IPS-NIHi7 (cell line): Measurements from ENCODE around the gene ODF2L.
"Not testable (repeated sequence)": the region's sequence is repeated elsewhere in the genome, so short reads cannot be mapped to it uniquely, and the experiment has no call there.

Experiments used
- DNase-seq: peaks from one replicate; pipeline ENCODE4 v3.0.0; 2012; ENCODE audit warnings: mixed read lengths; ENCODE audit errors: extremely low spot score

ODF2L gene

DNA sequence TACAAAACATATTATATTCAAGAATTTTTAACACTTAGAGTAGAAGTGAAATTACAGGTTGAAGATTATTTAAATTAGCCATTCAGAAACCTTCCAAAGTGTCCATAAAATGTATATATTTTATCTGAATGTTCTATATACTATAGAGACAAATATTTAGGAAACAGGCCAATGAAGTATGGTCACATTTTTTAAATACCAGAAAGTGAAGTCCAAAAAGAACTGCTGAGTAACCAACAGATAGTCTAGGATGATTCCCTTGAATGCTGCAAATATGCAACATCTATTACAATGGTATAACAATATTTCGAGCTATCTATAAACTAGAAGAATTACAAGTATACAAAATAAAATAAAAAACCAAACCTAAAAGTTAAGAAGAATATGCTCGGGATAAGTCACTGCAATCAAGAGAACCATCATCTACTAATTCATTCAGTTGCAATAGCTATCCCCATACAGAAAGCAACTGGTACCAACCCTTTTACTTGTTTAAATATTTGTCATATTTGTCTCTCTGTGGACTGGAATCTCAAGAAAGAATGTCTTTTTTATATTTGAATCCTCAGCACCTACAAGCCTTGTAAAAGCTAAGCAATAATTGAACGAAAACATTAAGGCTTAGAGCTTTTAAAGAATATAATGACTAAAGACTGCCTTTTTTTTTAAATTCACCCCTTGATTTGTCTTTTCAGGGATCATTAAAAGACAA lies 8.1 kb downstream of the ODF2L start:
- DNase-seq = no peak

DNA sequence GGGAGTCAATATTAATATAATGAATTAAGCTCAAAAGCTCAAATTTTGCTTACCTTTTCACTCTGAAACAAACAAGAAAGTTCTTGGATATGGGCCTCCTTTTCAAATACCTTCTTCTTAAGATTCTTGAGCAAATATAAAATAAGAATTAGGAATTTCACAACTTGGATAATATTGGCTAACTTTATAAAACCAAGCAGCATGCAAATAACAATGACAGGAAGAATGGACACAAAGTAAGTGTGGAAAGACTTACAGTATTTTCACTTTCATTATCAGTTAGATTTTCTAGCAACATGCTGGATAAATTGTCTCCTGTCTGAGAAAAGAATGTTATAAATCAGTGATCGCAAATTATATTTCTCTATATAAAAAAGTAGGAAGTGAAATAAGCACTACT lies 13.2 kb downstream of the ODF2L start:
- no peak for DNase-seq

GRCh38 chr1:86381223-86381622 lies 14.9 kb downstream of the ODF2L start:
- DNase-seq = no peak

DNA sequence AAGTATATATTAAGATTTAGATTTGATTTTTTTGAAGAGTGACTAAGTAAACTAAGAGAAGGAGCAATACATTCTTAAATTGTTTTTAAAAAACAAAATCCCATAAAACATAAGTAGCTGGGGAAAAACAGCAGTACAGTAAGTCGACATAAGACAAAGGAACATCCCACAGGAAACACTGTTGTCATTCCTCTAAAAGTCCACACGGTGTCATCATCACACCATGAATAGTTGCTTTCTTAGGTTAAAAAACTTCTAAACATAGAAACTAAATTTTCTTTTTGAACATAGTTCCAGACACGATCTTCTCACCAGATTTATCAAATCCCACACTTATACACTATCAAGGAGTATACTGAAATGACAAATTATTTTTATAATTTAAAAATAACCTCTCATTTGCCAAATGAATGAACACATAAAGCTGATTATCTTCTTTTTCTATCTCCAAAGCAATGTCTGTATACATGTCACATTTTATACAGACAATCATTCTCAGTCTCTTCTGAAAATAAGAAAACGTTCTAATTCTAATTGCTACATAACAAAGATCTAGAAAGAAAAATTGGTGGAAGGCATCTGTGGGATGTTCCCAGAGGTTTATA lies 15.8 kb downstream of the ODF2L start:
- peak; percentile 39 for DNase-seq

- no peak for DNase-seq
Measured at GRCh38 chr1:86378813-86379212, 17.3 kb downstream of the ODF2L start.

- DNase-seq = no peak
Measured at GRCh38 chr1:86377341-86377740, 18.8 kb downstream of the ODF2L start.

DNA sequence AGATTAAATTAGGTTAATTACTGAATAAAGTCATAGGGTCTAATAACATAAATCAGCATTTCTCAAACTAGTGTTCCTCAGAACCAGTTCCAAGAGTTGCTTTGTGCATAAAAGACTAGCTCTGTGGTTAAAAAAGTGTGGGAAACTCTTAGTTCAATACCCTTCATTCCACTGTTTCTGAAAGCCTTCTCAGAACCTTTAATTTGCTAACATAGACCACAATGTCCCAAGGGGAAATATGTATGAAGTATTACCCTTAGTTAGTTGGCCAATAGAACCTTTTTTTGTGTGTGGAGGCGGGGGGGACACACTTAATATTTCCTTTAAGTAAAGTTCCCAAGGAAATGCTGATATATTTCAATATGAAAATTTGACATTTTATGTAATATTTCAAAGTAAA lies 20.4 kb downstream of the ODF2L start:
- DNase-seq = no peak

DNA sequence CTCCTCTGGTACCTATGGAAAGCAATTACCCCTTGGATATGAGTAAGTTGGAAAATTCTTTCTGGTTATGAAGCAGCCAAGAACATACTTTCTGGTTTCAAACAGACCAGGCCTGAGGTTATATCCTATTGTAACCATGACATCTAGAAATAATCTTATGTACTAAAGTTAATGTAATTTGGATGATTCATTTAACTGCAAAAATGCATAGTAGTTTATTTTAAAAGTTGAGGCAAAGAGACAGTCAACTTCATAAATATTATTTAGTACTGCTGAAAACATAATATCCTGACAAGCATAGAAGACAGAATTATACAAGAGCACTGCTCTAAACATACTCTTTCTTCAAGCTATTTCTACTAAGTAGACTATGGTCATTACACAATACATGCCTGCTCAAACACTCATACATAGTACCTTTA lies 25.5 kb downstream of the ODF2L start:
- no peak for DNase-seq

- DNase-seq = no peak
Measured at GRCh38 chr1:86365896-86366295, 30.2 kb downstream of the ODF2L start.

DNA sequence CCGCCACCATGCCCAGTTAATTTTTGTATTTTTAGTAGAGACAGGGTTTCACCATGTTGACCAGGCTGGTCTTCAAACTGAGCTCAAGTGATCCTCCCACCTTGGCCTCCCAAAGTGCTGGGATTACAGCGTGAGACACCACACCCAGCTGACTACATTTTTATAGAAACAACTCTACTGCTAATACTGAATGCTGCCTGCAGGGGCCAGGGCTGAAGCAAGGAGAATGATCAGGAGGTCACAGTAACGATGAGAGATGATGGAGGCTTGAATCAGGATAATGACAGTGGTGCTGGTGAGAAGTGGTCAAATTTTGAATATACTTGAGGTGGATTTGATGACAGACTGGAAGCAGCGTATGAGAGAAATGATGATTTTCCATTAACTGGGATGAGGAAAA lies 33.3 kb downstream of the ODF2L start:
- DNase-seq = no peak

DNA sequence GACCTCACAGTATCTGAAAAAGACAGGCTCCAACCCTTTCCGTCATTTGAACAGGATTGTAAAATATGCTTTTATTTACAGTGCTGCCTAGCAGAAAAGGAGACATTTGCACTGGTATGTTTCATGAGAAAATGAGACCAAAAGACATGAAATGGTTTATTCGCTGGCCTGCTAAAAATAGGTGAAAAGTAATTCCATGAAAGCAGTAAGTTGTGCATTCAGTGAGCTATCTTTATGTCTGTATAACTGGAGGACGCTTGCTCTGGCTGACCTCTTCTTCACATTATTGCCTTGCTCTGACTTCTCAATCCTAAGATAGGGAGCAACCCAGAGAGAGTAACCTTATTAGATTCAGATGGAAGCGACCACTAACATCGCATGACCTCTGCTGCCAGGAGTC lies 38.3 kb downstream of the ODF2L start:
- no peak for DNase-seq

DNA sequence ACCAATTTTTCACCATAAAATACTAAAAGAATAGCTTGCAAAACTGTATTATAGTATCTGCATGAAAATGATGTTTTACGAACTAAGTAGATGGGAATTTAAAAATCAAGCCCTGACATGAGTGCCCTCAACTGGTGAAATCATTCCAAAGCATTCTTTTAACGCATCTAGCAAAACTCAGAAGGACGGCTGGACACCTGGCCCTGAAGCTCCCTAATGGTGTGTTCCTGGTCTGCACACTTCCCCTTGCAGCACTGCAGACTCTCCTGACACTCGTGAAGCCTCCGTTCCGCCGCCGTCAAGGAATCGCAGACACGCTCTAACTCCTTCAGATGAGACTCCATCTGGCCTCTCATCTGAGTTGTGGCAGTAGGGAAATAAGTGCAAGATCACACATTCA lies 39.9 kb downstream of the ODF2L start:
- peak; percentile 13 for DNase-seq

GRCh38 chr1:86352086-86352485 lies 44.0 kb downstream of the ODF2L start:
- no peak for DNase-seq

DNA sequence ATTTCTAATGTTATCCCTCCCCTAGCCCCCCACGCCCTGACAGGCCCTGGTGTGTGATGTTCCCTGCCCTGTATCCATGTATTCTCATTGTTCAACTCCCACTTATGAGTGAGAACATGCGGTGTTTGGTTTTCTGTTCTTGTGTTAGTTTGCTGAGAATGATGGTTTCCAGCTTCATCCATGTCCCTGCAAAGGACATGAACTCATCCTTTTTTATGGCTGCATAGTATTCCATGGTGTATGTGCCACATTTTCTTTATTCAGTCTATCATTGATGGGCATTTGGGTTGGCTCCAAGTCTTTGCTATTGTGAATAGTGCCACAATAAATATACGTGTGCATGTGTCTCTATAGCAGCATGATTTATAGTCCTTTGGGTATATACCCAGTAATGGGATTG lies 45.9 kb downstream of the ODF2L start:
- not testable (repeated sequence) for DNase-seq

DNA sequence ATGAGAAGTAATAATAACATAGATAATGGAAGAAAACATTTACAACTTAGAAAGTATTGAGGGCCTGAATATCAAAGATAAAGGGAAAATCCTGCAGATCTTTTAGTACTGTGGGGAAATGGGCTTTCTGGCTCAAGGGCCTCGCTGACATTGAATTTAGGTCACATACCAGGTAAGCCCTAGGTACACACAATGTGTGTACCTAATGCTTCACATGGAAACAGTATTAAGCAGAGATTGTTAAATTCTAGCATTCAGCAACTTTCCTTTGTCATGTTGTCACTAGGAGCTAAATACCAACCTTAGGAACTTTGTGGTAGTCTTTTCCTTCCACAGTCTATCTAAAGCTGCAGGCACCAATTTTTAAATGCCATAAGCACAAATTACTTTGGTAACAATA lies 49.7 kb downstream of the ODF2L start:
- DNase-seq = no peak

DNA sequence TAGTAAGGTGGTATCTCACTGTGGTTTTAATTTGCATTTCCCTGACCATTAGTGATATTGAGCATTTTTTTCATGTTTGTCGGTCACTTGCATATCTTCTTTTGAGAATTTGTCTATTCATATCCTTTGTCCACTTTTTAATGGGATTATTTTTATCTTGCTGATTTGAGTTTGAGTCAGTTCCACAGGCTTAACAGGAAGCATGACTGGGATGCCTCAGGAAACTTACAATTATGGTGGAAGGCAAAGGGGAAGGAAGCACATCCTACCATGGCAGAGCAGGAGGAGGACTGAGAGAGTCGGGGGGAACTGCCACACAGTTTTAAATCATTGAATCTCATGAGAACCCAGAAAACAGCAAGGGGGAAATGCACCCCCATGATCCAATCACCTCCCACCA lies 51.1 kb downstream of the ODF2L start:
- no peak for DNase-seq

- no peak for DNase-seq
Measured at GRCh38 chr1:86339906-86340305, 56.2 kb downstream of the ODF2L start.

DNA sequence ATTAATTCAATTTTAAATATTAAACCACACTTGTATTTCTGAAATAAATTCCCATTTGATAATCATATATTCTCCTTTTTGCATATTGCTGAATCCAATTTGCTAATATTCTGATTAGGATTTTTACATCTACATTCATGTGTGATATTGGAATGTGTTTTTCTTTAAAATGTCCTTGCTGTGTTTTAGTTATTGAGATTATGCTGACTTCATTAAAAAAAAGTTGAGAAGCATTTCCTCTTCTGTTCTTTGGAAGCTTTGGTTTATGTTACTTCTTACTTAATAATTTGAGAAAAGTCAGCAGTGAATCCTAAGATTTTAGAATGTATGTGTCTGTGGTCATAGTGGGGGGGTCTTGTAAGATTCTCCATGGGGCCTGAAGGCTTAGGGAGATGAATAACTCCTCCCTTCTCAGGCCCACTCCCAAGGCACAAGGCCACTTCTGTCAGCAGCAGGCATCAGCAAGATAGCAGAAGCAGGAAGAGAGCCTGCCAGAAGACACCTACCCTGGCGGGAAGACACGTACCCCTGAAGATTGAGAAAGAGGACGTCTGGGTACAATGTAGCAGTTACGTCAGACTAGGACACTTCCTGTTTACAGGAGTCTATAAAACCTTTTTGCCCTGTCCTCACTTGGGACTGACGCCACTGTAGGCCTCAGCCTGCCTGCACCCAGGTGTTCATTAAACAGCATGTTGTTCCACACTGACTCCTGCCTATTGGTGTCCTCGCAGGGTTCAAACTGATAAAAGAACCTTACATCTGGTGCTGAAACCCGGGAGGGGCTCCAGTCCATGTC lies 56.9 kb downstream of the ODF2L start:
- DNase-seq = no peak

DNA sequence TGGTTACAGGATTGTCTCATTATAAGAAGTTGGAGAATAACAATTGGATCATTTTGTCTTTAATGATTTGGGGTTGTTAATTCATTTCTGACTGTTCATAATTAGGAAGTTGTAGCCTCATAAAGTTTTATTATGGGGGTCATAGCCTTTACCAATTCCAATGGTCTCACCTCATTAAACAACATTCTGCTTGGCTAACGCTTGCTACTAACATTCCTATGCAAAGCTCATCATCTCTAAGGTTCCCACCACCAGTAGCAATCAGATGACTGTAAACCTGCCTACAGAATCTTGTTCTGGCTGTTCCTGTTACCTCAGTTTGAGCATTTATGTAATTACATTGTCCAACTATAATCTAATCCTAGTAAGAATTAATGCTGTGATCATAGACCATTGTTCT lies 60.2 kb downstream of the ODF2L start:
- DNase-seq = no peak

- DNase-seq = no peak
Measured at GRCh38 chr1:86325264-86325663, 70.9 kb downstream of the ODF2L start.

GRCh38 chr1:86324130-86324822 lies 71.8 kb downstream of the ODF2L start:
- DNase-seq = no peak

DNA sequence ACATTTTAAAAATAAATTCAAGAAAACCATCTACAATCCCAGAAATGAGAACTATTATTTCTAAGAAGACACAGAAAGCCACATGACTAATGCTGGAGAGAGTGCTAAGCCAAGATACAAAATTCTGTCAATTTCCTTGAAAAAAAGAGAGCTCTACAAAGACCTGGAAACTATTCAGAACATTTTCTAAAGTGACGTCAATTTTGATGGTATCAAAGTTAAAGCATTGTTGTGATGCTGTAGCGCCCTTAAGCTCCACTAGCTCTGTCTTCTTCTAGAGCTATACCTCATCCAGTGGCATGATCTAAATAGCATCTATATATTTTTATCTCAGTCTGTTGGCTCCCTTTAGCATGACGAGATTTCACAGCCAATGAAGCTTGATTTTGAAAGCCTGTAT lies 73.9 kb downstream of the ODF2L start:
- DNase-seq = no peak
